Measurements from ENCODE around the gene LDAH. TPM values are rescaled to one million over a fixed set of nuclear protein-coding genes. Genes with fewer than 3 reads are reported as not detected.

LDAH gene
- total RNA-seq, 1 donor from 2014 or later = 11.6 TPM

- DNase-seq = no peak
These were observed 155.8 kb downstream of the LDAH start for GRCh38 chr2:20667151-20667530.

GRCh38 chr2:20666304-20667150 lies 156.4 kb downstream of the LDAH start, which contains the start of gene GDF7:
TSS of gene GDF7 (plus strand) at chr2:20667144. CDS start at chr2:20667240, 96 bp downstream.
- no peak for DNase-seq

GRCh38 chr2:20666005-20666303 lies 156.9 kb downstream of the LDAH start:
- no peak for DNase-seq

GRCh38 chr2:20665243-20666004 lies 157.5 kb downstream of the LDAH start:
- DNase-seq = no peak

GRCh38 chr2:20664431-20665242 lies 158.3 kb downstream of the LDAH start:
- DNase-seq = no peak

- DNase-seq = no peak
These were observed 158.9 kb downstream of the LDAH start for GRCh38 chr2:20664071-20664390.

GRCh38 chr2:20663196-20664070 lies 159.5 kb downstream of the LDAH start:
- no peak for DNase-seq

GRCh38 chr2:20662308-20662937 lies 160.5 kb downstream of the LDAH start:
- DNase-seq = no peak

- DNase-seq = peak; percentile 88
These were observed 161.2 kb downstream of the LDAH start for GRCh38 chr2:20661421-20662307.

GRCh38 chr2:20660506-20661420 lies 162.1 kb downstream of the LDAH start:
- DNase-seq = no peak

GRCh38 chr2:20657522-20658235 lies 165.2 kb downstream of the LDAH start:
- DNase-seq = no peak

GRCh38 chr2:20656561-20656960 lies 166.3 kb downstream of the LDAH start:
- no peak for DNase-seq

GRCh38 chr2:20654535-20654813 lies 168.4 kb downstream of the LDAH start:
- DNase-seq = no peak

- DNase-seq = no peak
These were observed 169.0 kb downstream of the LDAH start for GRCh38 chr2:20653695-20654534.

GRCh38 chr2:20652673-20653575 lies 170.0 kb downstream of the LDAH start:
- DNase-seq = no peak

GRCh38 chr2:20652141-20652540 lies 170.8 kb downstream of the LDAH start:
- DNase-seq = no peak

GRCh38 chr2:20651731-20652099 lies 171.2 kb downstream of the LDAH start:
- DNase-seq = no peak
